NOMO-1 (cell line): ENCODE measurements around the gene SHD.
A peak's percentile ranks its signal among the peaks of the same experiment; 100 is the strongest.
"Not testable (repeated sequence)": the region's sequence is repeated elsewhere in the genome, so short reads cannot be mapped to it uniquely, and the experiment has no call there.

ENCODE experiments used
- DNase-seq, 2 experiments: peaks; one replicate each; lab custom pipeline; 2025; ENCODE audit not compliant: unreplicated experiment in 2 of 2; lab: John Stamatoyannopoulos, UW

The SHD gene

DNA sequence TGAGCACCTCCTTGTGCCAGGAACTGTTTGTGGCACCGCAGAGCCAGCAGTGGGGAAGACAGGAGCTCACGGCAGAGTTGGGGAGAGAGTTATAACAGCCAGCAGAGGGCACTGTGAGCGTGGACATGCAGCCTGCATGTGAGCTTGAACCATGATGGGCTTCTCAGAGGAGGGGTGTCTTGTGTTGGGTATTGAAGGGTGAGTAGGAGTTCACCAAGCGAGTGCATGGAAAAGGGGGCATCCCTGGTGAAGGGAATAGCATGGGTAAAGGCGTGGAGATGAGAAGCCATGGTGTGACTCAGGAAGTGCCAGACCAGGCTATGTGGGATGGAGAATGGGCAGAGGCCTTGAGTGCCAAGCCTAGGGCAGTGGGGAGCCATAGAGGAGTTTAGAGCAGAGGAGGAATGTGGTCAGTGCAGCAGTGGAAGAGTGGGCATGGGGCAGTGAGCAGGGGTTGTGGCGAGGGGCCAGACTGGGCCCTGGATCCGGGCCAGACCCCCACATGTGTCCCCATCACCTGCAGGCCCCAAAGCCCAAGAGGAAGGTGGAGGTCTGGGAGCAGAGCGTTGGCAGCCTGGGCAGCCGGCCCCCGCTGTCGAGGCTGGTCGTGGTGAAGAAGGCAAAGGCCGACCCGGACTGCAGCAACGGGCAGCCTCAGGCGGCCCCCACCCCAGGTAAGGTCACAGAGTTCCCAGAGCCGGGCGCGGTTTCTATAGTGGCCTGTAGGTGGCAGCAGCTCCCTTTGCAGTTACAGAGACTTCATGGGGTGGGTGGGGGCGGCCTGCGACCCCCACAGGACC, 11.8 kb upstream of the SHD start:
- DNase-seq = peak in 1 of 2 experiments; percentile 32

DNA sequence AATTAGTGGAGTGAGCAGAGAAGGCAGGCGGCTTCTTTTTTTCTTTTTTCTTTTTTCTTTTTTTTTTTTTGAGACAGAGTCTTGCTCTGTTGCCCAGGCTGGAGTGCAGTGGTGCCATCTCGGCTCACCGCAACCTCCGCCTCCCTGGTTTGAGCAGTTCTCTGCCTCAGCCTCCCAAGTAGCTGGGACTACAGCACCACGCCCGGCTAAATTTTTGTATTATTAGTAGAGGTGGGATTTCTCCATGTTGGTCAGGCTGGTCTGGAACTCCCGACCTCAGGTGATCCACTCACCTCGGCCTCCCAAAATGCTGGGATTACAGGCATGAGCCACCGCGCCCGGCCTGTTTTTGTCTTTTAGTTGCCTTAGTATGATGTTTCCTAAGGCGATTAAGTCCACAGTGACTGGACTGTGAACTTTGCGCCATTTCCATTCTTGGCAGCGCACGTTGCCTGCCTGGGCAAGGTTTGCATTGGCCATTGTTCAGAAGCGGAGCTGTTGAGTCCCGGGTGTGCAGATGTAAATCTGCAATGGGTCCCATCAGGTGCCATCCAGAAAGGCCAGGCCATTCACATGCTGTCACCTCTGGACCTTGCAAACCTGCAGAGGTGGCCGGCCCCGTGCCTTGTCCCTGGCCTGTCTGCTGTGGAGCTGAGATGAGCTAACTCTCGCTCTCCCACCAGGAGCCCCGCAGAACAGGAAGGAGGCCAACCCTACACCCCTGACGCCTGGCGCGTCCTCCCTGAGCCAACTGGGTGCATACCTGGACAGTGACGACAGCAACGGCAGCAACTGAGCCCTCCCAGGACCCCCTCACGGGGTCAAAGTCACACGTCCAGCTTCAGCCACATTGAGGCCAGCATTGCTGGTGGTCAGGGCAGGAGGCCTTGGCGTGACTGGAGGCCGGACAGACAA, 10.9 kb upstream of the SHD start:
- no peak for DNase-seq

DNA sequence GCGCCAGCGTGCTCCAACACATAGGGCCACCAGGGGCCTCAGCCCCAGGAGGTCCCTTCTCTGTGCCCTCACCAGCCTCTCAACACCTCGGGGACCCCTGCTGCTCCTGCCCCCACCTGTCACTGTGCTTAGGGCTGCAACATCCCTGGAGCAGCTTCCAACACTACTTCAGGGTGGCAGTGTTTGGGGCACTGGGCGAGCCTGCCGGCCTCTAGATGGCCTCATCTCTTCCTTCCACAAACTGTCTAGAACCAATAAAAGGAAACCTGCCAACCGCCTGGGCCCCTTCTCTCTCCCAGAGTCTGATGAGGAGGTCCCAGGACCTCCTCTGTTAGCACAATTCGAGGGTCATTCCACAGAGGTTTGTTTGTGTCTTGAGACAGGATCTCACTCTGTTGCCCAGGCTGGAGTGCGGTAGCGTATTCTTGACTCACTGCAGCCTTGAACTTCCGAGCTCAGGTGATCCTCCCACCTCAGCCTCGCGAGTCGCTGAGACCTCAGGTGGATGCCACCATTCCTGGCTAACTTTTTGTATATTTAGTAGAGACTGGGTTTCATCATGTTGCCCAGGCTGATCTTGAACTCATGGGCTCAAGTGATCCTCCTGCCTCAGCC, 10.1 kb upstream of the SHD start:
- no peak for DNase-seq

DNA sequence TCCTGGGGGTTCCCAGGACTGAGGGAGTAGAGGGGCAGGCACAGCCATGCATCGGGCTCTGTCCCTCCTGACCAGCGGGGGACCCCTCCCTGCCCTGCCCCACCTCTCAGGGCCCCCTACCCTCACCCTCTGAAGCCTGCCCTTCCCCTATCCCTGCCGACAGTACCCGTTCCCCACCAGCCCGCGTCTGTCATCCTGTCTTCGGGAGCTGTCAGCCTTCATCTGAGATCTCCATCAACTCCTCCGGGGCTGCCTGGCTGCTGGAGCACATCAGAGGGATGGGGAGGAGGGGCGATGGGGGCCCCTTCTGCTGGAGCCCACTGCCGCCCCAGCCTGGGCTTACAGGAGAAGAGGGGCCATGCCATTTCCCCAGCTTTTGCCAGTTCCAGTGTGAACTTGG, 6.2 kb upstream of the SHD start:
- DNase-seq = no peak

DNA sequence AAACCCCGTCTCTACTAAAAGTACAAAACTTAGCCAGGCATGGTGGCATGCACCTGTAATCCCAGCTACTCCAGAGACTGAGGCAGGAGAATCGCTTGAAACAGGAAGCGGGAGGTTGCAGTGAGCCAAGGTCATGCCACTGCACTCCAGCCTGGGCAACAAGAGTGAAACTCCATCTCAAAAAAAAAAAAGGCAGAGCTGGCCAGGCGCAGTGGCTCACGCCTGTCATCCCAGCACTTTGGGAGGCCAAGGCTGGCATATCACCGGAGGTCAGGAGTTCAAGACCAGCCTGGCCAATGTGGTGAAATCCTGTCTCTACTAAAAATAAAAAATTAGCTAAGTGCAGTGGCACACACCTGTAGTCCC, 4.8 kb upstream of the SHD start:
- DNase-seq = not testable (repeated sequence)

DNA sequence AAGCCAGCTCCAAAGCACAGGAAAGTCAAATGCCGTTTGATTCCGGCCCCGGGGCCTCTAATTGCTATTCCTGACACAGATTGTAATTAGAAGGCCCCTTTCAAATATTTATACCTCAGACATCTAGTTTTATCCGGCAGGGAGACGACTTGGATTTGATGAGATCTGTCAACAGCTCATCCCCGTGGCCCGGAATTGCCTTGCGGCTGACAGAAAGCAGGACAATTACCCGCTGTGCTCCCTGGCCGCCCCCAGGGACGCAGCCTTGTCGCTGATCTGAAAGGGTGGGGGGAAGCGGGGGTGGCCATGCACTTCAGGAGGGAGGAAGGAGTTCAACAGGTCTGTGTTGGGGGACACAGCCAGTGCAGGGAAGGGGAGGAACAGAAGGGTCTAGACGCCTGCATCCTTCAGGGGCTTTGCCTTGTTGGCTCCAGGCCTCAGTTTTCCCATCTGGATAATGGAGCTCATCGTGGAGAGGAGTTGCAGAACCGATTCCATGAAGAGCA, 1.8 kb upstream of the SHD start:
- no peak for DNase-seq

DNA sequence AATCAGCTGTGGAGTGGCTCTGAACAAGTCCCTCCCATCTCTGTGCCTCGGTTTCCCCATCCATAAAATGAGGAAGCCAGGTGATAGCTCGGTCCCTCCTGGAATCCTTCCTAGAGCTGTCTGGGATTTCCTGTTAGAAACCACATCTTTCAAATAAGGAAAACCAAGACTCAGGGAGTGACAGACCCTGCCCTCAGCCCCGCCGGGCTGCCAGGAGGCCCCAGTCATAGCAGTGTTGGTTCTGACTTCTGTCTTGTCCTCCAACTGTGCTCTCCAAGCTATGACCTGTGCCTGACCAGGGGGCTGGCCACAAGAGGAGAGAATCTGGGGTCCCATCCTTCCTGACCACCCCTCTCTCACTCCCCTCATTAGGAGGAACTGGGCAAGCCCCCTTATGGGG, 1.1 kb upstream of the SHD start:
- DNase-seq = no peak

DNA sequence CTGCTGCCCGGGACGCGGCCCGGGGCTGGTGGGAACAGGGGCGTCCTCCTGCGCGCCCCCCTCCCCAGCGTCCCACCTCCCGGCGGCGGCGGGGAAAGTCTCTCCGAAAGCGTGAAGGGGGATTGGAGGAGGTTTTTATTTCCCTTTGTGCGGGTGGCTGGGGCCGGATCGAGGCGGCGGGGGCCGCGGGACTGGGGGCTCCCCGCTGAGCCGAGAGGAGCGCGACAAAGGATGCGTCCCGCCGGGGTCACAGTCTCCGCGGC, 132 bp downstream of the SHD start:
- no peak for DNase-seq

DNA sequence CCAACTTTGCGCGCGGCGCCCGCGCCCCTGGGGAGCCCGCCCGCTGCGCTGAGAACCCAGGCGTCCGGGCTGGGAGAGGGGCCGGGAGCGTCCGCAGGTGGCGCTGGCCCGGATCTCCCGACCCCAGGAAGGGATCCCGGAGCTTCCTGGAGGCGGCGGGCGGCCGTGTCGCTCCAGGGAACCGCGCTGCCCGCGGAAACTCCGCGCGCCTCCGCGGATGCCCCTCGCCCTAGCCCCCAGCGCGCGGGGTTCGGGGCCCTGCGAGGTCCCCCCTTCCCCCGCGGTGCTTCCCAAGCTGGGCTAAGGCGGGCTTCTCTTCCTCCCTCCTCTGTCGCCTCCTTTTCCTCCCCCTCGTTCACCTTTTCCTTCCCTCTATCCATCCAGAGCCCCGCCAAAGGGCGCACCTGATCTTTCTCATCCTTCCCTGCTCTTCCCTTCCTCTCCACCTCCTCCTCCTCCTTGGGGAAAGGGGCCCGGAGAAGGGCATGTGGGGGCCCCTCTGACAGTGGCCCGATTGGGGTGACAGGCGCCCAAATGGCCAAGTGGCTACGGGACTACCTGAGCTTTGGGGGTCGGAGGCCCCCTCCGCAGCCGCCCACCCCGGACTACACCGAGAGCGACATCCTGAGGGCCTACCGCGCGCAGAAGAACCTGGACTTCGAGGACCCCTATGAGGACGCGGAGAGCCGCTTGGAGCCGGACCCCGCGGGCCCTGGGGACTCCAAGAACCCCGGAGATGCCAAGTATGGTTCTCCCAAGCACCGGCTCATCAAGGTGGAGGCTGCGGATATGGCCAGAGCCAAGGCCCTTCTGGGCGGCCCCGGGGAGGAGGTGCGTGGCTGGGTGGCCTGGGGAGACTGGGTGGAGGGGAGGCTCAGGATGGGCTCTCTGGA, 710 bp downstream of the SHD start:
- DNase-seq = no peak

DNA sequence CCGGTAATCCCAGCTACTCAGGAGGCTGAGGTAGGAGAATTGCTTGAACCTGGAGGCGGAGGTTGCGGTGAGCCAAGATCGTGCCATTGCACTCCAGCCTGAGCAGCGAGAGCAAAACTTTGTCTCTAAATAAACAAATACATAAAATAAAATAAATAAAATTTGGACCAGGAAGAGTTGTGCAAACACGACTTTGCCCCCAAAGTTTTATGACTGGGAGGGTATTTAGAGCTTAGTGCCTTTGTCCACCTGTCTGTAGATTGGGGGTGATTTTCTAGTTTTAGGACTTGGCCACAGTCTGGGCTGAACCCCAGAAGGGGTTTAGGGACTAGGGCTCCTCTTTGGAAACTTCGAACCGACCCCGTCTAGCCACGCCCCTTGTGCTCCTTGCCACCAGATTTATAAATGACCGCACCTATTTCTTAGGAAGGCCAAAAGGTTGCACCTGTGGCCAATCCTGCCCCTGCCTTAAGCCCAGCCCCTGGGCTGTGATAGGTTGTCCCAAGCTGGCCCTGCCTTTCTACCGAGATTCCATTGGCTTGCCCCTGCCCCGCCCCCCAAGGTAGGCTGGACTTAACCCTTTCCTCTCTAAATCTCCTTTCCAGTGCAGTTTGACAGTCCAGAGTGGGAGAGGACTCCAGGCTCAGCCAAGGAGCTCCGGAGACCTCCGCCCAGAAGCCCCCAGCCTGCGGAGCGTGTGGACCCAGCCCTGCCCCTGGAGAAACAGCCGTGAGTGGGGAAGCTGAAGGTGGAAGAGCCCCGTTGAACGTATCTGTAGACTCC, 5.3 kb downstream of the SHD start:
- no peak for DNase-seq

DNA sequence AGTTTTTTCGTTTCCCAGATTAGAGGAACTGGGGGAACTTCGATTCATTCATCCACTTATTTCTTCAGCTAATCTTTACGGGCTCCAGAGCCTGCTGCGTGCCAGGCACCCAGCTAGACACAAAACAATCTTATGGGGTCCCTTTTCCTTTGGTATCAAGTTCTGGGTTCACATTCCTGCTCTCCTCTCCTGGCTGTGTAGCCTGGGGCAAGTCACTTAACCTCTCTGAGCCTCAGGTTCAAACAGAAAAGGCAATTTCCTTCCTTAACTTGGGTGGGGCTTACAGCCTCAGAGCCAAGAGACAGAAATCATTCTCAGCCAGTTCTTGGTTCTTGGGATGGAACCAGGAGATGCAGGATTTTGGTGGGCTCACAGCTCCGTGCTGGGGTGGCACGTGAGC, 5.9 kb downstream of the SHD start:
- no peak for DNase-seq

DNA sequence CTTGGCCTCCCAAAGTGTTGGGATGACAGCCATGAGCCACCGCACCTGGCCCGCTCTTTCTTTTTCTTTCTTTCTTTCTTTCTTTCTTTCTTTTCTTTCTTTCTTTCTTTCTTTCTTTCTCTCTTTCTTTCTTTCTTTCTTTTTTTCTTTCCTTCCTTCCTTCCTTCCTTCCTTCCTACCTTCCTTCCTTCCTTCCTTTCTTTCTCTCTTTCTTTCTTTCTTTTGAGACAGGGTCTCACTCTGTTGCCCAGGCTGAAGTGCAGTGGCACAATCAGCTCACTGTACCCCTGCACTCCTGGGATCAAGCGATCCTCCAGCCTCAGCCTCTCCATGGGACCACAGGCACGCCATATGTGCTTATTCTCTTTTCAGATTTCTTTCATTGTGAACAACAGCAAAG, 7.1 kb downstream of the SHD start:
- not testable (repeated sequence) for DNase-seq

DNA sequence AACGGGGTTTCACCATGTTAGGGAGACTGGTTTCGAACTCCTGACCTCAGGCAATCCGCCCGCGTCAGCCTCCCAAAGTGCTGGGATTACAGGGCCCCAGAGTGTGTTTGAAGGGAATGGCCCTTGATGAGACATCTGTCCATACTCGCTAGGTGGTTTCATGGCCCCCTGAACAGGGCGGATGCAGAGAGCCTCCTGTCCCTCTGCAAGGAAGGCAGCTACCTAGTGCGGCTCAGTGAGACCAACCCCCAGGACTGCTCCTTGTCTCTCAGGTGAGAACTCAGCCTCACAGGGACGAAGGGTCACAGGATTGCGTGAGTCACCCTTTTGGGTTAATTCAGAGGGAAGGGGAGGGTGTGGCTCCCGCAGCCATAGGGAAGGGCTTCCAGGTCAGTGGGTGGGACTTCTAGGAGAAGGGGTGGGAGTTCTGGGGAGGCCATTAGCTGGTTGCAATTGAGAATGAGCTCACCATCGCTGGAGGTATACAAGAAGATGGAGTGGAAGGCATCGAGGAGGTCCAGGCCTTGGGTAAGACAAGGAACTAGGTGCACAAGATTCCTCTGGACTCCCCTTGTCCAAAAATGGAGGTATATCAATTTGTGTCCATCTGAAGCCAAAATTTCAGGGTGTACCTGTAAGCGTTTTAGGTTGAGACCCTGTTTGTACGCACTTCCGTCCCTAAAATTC, 9.2 kb downstream of the SHD start:
- no peak for DNase-seq

DNA sequence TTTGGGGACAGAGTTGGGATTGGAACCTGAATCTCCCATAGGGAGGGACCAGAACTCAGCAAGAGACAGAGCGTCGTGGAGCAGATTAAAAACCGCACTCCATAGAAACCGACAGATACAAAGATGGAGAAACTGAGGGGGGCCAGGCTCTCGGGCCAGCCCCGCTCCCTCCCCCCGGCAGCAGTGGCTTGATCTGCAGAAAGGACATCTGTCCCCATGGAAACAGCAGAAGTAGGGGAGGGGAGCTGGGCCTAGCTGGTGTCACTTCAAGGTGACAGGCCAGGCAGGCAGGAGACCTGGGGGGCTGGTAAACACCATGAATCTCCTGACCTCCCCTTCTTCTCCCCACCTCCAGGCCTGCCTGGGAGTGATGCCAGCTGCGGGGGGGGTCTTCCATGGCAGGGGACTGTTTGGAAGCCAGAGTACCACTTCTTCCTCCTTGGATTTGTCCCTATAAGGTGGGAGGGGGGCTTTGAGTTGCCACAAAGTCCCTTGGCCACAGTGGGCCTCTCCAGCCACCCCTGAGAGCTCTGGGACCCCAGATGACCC, 12.2 kb downstream of the SHD start:
- no peak for DNase-seq

DNA sequence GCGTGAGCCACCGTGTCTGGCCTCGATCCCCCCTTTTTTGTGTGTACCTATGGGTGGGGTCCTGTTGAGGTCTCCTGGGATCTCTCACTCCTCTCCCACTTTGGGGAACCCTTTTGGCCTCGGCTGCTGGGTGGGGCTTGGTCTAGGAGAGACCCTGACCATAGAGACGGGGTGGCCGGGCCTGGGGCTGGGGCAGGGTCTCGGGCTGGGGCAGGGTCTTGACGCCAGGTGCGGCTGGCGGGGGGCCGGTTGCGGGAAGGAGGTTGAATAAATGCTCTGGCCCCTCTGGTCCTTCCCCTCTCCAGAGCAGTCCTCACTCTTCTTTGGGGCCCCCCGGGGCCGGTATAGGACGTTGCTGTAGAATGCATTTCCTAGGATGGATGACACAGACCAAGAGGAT, 13.4 kb downstream of the SHD start:
- no peak for DNase-seq

DNA sequence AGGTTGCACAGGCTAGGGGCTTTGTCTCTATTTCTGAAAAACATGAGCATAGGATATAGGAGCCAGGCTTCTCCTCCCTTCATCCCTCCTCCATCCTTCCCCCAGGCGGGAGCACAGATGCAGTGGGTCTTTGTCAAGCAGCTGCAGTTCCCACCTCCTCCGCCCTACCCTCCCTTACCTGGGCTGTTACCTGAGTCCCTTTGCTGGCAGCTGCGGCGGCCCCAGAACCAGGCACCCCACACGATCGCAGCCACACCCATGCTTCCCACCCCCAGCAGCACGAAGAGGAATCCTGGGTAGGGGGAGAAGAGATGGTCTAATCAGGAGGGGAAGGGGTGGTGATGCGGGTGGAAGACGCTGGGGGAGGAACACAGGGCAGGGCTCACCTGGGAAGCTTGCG, 15.3 kb downstream of the SHD start:
- DNase-seq = no peak

DNA sequence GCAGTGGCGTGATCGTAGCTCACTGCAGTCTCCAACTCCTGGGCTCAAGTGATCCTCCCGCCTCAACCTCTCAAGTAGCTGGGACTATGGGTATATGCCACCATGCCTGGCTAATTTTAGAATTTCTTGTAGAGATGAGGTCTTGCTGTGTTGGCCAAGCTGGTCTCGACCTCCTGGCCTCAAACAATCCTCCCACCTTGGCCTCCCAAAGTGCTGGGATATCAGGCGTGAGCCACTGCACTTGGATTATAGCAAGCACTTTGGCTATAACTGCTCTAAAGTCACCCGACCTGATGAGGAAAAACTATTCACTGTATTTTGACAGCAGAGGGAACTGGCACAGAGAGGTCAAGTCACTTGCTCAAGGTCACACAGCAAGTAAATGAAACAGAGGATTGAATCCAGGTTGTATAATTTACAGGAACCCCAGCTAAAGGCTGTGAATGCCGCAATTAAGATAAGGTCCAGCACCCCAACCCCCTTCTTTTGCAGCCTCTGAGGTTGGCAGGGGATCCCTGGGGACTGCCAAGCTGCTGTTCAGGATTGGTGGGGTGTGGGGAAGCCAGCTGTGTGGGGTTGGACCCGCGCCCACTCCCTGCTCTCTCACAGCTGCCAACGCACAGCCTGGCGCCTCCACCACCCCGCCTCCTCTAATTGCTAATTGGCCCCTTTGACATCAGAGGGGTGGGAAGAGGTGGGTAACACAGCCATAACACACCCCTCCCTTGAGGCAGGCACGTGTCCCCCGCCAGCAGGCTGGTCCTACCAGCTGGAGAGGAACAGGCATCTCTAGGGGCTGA, 17.1 kb downstream of the SHD start:
- DNase-seq = no peak
